SHP77 treated with DMSO at 0.1 percent for 48 hours (cell line): Measurements from ENCODE around the gene UBE2L3.

Experiments
- DNase-seq: peaks from one replicate; lab custom pipeline; 2025; lab: John Stamatoyannopoulos, UW

Gene UBE2L3

GRCh38 chr22:21646608-21647590 lies 79.4 kb downstream of the UBE2L3 start:
- peak; percentile 40 for DNase-seq

DNA sequence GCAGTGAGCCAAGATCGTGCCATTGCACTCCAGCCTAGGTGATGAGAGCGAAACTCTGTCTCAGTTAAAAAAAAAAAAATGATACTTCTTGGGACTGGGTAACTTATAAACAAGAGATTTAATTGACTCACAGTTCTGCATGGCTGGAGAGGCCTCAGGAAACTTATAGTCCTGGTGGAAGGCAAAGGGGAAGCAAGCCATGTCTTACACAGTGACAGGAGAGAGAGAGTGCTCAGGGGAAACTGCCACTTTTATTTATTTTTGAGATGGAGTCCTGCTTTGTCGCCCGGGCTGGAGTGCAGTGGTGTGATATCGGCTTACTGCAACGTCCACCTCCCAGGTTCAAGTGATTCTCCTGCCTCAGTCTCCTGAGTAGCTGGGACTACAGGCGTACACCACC lies 82.8 kb downstream of the UBE2L3 start:
- no peak for DNase-seq

DNA sequence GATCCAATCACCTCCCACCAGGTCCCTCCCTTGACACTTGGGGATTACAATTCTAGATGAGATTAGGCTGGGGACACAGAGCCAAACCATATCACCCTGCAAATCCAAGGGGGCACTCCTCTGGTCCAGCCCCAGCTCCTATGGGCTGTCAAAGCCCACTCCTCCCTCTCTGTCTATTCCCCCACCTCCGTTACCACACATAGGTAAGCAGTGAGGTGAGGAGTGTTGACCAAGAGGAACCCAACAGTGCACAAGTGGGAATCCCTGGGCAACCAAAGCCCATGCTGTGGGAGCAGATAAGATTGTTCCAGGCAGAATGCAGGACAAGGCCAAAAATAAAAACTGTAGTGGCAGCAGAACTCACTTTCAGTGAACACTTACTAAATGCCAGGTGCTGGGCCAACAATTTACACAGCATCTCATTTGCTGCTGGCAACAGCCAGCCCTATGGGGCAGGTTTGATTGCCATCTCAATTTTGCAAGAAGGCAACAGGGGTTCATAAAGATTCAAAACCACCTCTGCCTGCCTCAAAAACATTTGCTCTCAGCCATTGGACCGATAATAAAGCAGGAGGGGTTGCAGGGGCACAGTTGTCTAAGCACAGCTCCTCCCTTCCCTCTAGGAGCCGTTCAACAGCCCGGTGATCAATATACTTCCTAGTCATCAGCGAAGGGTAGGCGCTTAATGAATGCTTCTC lies 83.5 kb downstream of the UBE2L3 start:
- peak; percentile 5 for DNase-seq

DNA sequence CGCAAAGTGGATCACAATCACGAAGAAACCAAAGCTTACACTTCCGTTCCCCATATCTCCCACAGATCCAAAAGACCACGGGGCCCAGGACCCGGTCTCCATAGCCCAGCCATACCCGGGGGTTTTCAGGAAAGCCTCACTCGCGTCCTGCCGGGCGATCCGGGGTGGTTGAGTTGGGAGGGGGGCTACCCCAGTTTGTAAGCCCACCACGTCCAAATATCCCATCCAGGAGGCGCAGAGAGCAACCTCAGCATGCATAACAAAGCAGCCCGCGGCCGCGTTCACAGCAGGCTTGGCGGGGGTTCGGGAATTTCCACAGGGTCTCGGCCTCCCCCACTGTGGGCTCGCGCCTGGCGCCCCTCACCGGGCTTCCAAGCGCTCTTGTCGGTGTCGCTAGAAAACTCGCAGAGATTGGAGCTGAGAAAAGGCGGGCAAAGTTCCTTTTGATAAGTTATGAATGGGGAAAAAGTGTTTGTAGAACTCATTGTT lies 84.1 kb downstream of the UBE2L3 start:
- no peak for DNase-seq

GRCh38 chr22:21652010-21652546 lies 84.6 kb downstream of the UBE2L3 start:
- DNase-seq = peak; percentile 71

- no peak for DNase-seq
Measured at GRCh38 chr22:21652547-21653545, 85.3 kb downstream of the UBE2L3 start.

- no peak for DNase-seq
Measured at GRCh38 chr22:21657020-21657359, 89.5 kb downstream of the UBE2L3 start.

- peak; percentile 78 for DNase-seq
Measured at GRCh38 chr22:21657360-21658032, 90.0 kb downstream of the UBE2L3 start.

GRCh38 chr22:21659864-21660525 lies 92.5 kb downstream of the UBE2L3 start:
- DNase-seq = no peak

GRCh38 chr22:21660904-21661303 lies 93.4 kb downstream of the UBE2L3 start:
- no peak for DNase-seq

- no peak for DNase-seq
Measured at GRCh38 chr22:21661991-21662390, 94.5 kb downstream of the UBE2L3 start.

- no peak for DNase-seq
Measured at GRCh38 chr22:21663738-21664137, 96.2 kb downstream of the UBE2L3 start.

GRCh38 chr22:21665047-21665851 lies 97.7 kb downstream of the UBE2L3 start:
- DNase-seq = peak; percentile 29

DNA sequence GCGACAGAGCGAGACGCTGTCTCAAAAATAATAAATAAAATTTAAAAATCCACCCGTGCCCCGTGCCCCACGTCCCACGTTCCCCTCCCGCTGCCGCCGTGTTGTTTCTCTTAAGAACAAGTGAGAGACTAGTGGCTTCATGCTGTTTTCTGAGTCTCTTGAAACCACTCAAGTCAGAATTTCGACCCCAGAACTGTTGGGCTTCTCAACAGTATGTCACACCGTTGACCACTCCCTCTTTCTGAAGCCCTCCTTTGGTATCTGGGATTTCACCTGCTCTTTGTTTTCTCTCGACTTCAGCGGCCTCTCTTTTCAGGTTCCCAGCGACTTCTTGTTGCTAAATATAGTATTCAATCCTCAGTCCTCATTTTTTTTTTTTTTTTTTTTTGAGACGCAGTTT lies 99.3 kb downstream of the UBE2L3 start:
- no peak for DNase-seq

DNA sequence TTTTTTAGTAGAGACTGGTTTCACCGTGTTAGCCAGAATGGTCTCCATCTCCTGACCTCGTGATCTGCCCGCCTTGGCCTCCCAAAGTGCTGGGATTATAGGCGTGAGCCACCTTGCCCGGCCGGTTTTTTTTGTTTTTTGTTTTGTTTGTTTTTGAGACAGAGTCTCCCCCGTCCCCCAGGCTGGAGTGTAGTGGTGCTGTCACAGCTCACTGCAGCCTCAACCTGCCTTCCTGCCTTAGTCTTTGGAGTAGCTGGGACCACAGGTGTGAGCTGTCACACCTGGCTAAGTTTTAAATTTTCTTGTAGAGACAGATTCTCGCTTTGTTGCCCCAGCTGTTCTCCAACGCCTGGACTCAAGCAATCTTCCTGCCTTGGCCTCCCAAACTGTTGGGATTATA lies 101.5 kb downstream of the UBE2L3 start:
- no peak for DNase-seq

GRCh38 chr22:21672107-21672629 lies 104.7 kb downstream of the UBE2L3 start:
- DNase-seq = no peak
